ENCODE measurements around the gene LASP1NB.
A peak's percentile ranks its signal among the peaks of the same experiment; 100 is the strongest.

Gene LASP1NB

DNA sequence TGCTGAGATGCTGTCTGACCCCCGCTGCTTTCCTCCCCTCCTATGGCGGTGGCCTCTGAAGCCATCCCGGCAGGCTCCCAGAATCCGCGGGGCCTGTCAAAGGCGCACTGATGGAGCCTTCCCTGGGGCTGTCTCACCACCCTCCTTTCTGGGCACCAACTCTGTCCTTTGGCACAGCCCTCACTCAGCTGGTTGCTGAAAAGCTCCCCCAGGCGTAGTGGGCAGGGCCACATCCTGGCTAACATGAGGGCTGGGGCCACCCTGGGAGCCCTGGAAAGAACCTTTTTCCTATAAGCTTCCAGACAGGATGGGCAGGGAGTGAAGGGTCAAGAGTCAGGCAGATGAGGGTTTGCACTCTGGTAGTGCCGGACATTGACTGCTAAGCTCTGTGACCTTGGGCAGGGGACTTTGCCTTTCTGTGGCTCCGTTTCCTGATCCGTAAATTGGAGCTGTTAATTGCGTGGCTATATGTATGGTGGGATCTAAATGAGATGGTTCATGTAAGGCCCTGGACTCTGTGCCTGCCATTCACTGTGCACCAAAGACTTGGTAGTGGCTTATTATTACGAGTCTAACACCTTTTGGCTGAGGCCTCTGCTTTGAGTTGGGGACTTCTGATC is 27.6 kb upstream of the LASP1NB start:
- no peak overlapping the region for H3K4me2 ChIP-seq (ENCODE audit: low read depth, low read length)
- peaks cover 28% of the 10 kb centered on the region for H3K4me1 ChIP-seq (ENCODE audit: insufficient read depth, low read length)
- peaks cover 46 to 72% of the 10 kb centered on the region in 2 experiments for H3K36me3 ChIP-seq (replicated peaks in 1 of 2; ENCODE audit: control insufficient read depth in 1 of 2, insufficient read depth in 2 of 2, low read length in 2 of 2)
- H3K9ac ChIP-seq (ENCODE audit: insufficient read depth, low read depth, low read length) = peak overlapping the region; percentile 1; the same call in 1 of the 2 replicates
- in situ Hi-C loops (cut with HindIII; ENCODE audit: extremely low pct_ligation_motif_present, low pct_unique_long_range_greater_than_20kb) (no loop called here), intact Hi-C loops (cut with micrococcal nuclease; ENCODE audit: unreplicated experiment) (no loop called here)
- CTCF ChIA-PET (ENCODE audit: low intra/inter-chr PET ratio, low total read pairs) = no interaction called here
- BruUV-seq (replicated peaks) = no TSS peak
- POLR2A ChIA-PET = interaction anchor here (0.6 to 2.1 kb wide), 3 partner anchors 12 to 51 kb away, joined by 3 to 19 read pairs (median 4); no protein-coding TSS in a partner anchor
- ATAC-seq (peak; percentile 59), DNase-seq (ENCODE audit: low spot score) (no peak), FAIRE-seq (peak; percentile 59)
- no peaks in the 10 kb centered on the region for H3K9me3 ChIP-seq (ENCODE audit: low read length)
- H3K27ac ChIP-seq (ENCODE audit: extremely low read length, insufficient read depth, low read length) = peak overlapping the region; percentile 36
- H3K4me3 ChIP-seq (replicated peaks in 1 of 3; ENCODE audit: insufficient read depth in 1 of 3, low read depth in 2 of 3, low read length in 3 of 3) = no peak overlapping the region
- H2AFZ ChIP-seq (ENCODE audit: low read length) = no peak overlapping the region
- no peaks in the 10 kb centered on the region for H3K27me3 ChIP-seq (ENCODE audit: control insufficient read depth in 1 of 2, insufficient read depth in 2 of 2, low read length in 2 of 2)
- WGBS (ENCODE audit: low lambda C conversion rate) = 82% methylated on average over 12 of the region's 12 CpGs
- no peaks in the 10 kb centered on the region for H3K79me2 ChIP-seq (ENCODE audit: insufficient read depth, low read length)
- H4K20me1 ChIP-seq (ENCODE audit: insufficient read depth, low read length) = peaks cover 5% of the 10 kb centered on the region; the same call in 1 of the 2 replicates
- TF ChIP-seq NR2F1 (CRISPR knock-in tag; IDR thresholded peaks at IDR 0.05) (peak; percentile 49 to 59; a peak in 2 of 4 replicates), MED1 (CRISPR knock-in tag; IDR thresholded peaks at IDR 0.05) (peak; percentile 3; the same call in 1 of the 2 replicates), ATM (IDR thresholded peaks at IDR 0.05; ENCODE audit: borderline replicate concordance) (no peak), SSRP1 (CRISPR knock-in tag; IDR thresholded peaks at IDR 0.05) (peak; percentile 53; the same call in 1 of the 2 replicates), ARNTL (CRISPR knock-in tag; IDR thresholded peaks at IDR 0.05) (0 out of 2 replicates have a peak, but pooled peaks have one; percentile 12), CBX5 (CRISPR knock-in tag; IDR thresholded peaks at IDR 0.05; ENCODE audit: borderline replicate concordance) (no peak), HNF4A (CRISPR knock-in tag; IDR thresholded peaks at IDR 0.05) (peak; percentile 80), MIXL1 (CRISPR knock-in tag; IDR thresholded peaks at IDR 0.05) (no peak), NCOR1 (IDR thresholded peaks at IDR 0.05; ENCODE audit: borderline replicate concordance, low read length) (0 out of 2 replicates have a peak, but pooled peaks have one; percentile 30), HDAC2 (CRISPR knock-in tag; IDR thresholded peaks at IDR 0.05) (0 out of 2 replicates have a peak, but pooled peaks have one; percentile 16), ZMYM3 (CRISPR knock-in tag; IDR thresholded peaks at IDR 0.05) (no peak; the same call in 1 of the 2 replicates), ETV5 (CRISPR knock-in tag; IDR thresholded peaks at IDR 0.05; ENCODE audit: borderline replicate concordance) (peak; percentile 13; the same call in 1 of the 2 replicates), ZNF629 (CRISPR knock-in tag; conservative IDR thresholded peaks at IDR 0.05) (peak; percentile 78), NR2C2 (CRISPR knock-in tag; IDR thresholded peaks at IDR 0.05; ENCODE audit: borderline replicate concordance) (peak; percentile 62; the same call in 1 of the 2 replicates), YY1 (IDR thresholded peaks at IDR 0.05; ENCODE audit: insufficient read depth, insufficient replicate concordance, low read depth, low read length) (peak; percentile 16), RBM22 (optimal IDR thresholded peaks at IDR 0.05; ENCODE audit: low read length) (peak; percentile 38), SMAD3 (CRISPR knock-in tag; IDR thresholded peaks at IDR 0.05) (no peak)
- TF ChIP-seq, protein P1, sequence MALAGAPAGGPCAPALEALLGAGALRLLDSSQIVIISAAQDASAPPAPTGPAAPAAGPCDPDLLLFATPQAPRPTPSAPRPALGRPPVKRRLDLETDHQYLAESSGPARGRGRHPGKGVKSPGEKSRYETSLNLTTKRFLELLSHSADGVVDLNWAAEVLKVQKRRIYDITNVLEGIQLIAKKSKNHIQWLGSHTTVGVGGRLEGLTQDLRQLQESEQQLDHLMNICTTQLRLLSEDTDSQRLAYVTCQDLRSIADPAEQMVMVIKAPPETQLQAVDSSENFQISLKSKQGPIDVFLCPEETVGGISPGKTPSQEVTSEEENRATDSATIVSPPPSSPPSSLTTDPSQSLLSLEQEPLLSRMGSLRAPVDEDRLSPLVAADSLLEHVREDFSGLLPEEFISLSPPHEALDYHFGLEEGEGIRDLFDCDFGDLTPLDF (CRISPR knock-in tag; IDR thresholded peaks at IDR 0.05) = no peak
- TF ChIP-seq, protein P2, sequence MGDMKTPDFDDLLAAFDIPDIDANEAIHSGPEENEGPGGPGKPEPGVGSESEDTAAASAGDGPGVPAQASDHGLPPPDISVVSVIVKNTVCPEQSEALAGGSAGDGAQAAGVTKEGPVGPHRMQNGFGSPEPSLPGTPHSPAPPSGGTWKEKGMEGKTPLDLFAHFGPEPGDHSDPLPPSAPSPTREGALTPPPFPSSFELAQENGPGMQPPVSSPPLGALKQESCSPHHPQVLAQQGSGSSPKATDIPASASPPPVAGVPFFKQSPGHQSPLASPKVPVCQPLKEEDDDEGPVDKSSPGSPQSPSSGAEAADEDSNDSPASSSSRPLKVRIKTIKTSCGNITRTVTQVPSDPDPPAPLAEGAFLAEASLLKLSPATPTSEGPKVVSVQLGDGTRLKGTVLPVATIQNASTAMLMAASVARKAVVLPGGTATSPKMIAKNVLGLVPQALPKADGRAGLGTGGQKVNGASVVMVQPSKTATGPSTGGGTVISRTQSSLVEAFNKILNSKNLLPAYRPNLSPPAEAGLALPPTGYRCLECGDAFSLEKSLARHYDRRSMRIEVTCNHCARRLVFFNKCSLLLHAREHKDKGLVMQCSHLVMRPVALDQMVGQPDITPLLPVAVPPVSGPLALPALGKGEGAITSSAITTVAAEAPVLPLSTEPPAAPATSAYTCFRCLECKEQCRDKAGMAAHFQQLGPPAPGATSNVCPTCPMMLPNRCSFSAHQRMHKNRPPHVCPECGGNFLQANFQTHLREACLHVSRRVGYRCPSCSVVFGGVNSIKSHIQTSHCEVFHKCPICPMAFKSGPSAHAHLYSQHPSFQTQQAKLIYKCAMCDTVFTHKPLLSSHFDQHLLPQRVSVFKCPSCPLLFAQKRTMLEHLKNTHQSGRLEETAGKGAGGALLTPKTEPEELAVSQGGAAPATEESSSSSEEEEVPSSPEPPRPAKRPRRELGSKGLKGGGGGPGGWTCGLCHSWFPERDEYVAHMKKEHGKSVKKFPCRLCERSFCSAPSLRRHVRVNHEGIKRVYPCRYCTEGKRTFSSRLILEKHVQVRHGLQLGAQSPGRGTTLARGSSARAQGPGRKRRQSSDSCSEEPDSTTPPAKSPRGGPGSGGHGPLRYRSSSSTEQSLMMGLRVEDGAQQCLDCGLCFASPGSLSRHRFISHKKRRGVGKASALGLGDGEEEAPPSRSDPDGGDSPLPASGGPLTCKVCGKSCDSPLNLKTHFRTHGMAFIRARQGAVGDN (CRISPR knock-in tag; IDR thresholded peaks at IDR 0.05) = peak; percentile 65

All from HepG2 (cell line).